HTR-8/SVneo (cell line): Measurements from ENCODE around the gene PDE4D.

Experiments used
- DNase-seq: peaks from one replicate; pipeline ENCODE4 v3.0.0; 2011; ENCODE audit warnings: low spot score, mixed read lengths; ENCODE audit not compliant: insufficient read length
- FAIRE-seq: peaks from 2 replicates; lab custom pipeline; 2011; peaks lifted over from hg19 to GRCh38; lab: Jason Lieb, UNC

The PDE4D gene

DNA sequence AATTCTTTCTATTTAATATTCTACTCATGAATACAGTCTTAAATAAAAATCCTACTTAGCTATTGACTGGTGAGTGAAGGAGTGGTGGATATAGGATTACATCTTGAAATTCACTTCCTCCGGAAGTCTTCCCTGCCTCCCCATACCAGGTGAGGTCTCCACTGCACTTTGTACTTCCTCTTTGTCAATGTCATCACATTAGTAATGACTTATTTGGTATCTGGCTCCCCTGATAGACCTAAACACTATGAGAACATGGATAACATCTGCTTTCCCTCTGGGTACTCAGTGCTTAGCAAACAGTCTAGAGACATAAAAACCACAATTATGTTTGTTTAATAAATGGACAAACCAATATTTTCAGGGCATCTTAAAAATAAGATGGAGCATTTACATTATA, 532.1 kb downstream of the PDE4D start:
- FAIRE-seq (no peak), DNase-seq (no peak)

- DNase-seq (no peak), FAIRE-seq (no peak)
These were observed 533.4 kb downstream of the PDE4D start for GRCh38 chr5:59360130-59360555.

DNA sequence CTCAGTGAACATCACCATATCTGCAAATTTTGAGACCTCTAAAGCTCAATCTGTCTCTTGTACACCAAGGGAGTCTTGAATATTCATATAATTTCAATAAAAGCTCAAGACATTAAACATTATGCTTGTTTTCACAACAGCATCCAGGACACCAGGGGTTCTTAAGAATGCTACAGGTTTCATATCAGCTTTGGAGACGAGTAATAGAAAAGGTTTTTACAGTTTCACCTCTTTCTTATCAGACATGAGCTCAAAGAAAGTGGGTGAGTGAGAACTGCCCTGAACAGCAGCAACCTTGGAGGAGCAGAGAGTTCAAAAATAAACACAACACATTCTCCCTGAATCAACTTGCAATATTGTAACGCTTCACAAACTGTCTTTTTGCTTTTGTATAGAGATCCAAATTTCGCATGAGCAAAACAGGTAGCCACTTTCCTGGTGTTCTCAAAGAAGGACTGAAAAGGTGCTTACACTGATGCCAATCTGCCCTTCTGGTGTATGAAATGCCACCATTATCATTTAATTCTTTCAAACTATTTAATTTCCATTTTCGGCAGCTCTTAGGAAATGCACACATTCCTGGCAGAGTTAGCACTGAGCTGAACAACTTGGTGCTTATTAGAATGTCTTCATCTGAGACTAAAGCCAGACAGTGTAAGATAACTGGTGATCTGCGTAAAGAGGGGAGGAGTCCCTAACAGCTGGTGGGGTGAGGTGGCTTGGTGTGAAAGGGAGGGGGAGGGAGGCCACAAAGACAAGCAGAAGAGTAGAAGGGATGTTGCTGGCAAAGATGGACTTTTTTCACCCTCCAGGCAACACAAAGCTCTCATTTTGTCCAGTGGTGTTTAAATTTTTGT, 535.3 kb downstream of the PDE4D start:
- DNase-seq: no peak
- no peak for FAIRE-seq

DNA sequence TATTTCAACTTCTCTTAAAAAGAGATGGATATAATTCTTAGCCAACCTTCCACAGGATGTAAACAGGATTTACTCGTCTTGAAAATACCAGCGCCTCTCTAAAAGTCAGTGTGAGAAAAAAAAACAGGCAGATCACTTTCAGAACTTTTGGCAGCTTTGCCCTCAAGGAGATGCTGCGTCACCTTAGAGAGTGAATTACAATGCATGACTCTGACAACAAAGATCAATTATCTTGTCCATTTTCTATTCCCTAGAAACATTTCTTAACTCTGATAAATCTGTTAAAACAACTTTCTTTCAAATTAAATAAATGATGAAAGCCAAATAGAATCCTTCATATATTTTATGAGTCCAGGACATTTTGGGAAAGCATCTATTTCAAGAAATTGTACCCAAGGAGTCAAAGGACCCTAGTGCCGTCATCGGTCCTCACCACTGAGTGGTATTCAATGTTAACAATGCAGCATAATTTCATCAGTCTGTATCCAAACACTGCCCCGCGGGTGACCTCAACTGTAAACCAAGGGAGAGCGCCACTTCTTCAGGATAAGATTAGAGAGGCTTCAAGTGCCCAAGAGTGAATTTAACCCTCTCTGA, 536.0 kb downstream of the PDE4D start:
- DNase-seq (no peak), FAIRE-seq (no peak)

DNA sequence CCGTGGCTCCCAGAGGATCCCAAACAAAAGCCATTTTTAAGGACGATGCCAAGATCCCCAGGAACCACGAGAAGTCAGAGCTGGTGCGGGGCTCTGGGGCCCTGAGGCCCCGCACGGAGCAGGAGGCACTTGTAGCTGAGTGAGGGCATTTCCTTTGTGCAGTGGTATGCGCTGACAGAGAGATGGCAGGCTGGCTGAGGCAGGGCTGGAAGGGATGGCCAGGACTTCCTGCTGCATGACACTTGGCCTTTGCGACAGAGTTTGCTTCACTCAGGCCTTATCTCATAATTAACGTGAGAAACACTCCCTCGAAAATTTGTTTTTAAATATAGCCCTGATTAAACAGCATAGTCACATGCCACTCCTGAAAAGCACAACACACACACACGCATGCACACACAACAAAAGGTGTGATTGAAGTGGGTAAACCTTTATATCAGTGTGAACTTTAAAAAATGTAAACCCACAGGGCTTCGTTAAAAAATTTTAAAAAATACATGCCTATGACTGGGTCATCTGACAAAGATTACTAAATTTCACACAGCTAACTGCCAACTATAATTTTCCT, 536.6 kb downstream of the PDE4D start:
- DNase-seq: no peak
- no peak for FAIRE-seq

DNA sequence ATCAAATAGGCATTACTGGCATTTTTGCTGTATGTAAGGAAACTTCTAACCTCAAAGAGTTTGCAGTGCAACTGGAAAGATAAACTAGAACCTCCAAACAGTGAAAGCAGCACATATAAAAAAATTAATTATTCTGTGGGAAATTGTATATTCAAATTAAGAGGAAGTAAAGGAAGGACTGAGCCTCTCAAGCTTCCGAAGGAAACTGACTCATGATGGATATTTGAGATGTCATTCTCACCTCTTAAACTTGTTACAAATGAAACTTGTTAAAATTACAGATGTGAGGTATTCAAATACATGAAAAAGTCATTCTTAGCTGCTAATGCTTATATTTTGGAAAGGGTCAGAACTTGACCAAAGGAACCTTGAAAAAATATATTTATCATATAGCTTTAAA, 538.7 kb downstream of the PDE4D start:
- FAIRE-seq (no peak), DNase-seq (no peak)

DNA sequence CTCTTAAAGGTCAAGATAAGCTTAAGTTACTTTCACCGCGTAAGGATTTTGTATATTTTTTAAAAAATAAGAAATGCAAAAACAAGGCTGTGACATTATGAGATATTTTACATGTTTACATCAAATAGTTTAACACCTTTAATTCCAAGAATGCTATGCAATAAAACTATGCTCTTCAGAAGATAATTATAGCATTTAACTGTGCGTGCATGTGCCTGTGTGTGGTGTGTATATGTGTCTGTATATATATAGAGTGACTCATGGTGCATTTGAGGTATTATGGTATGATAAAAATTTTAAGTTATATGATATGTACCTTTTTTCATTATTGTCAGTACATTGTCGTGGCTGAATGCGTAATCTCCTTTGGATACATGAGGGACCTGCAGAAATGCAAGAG, 539.3 kb downstream of the PDE4D start:
- DNase-seq: no peak
- no peak for FAIRE-seq

DNA sequence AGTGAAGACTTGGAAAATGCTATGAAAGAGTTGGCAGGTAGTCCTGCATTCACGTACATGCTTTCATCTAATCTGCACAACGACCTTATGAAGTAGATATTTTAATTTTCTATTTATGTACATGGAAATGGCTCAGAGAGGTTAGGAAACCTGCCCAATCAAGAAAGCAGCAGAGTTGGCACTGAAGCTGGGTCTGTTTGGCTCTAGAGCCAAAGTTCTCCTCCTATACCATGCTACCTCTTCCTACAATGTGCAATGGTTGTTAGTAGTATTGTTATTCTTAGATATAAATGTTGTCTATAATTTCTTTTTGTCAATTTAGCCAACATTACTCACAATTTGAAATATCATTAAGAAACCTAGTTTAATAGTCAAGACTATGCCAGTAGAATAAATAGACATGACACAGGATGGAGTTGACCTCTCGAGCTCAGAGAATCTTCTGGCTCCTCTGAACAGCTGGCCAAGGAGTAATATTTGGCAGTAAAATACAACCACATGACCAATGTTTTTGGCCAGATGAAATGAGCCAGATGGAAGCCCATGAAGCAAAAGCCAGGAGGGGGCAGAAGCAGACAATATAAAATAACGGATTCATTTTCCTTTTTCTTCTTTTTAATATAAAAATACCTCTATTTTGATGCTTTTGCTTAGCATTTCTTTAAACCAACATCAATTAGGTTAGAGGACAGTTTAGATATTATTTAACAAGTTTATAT, 542.3 kb downstream of the PDE4D start:
- FAIRE-seq (no peak), DNase-seq (no peak)

DNA sequence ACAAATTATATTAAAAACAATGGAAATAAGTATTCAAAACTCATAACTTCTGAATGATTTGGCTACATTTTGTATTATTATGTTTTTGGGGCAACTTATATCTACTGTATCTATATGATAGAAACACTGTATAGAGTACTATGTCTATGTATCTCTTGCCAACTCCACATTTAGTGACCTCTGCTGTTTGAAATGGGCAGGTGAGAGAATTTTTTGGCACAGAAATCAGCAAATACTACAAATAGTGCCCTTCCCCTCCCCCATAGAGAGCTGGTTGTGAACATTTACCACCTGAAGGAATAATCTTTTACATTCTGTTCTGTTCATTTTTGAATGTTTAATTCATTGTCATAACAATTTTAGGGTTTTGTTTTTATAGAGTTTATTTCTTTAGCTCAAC, 545.3 kb downstream of the PDE4D start:
- DNase-seq (no peak), FAIRE-seq (no peak)

- FAIRE-seq (no peak), DNase-seq (no peak)
These were observed 546.5 kb downstream of the PDE4D start for GRCh38 chr5:59346982-59347381.

GRCh38 chr5:59346514-59346913, 547.0 kb downstream of the PDE4D start:
- FAIRE-seq (no peak), DNase-seq (no peak)

DNA sequence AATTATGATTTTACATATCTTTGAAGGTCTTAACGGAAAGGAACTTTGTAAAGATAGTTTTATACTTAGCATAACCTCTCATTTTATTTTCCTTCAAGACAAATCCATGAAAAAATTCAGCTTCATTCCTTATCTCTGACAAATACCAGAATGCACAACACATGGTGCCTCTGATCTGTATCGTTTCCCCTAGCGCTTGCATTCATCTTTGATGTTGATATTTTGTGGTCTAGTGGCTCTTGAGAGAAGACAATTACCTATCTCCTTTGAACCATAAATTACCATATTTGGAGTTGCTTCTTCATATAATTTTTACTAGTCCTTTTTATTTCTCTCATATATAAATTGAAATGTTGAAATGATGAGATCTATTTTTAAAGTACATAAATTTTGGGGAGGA, 551.3 kb downstream of the PDE4D start:
- FAIRE-seq (no peak), DNase-seq (no peak)

DNA sequence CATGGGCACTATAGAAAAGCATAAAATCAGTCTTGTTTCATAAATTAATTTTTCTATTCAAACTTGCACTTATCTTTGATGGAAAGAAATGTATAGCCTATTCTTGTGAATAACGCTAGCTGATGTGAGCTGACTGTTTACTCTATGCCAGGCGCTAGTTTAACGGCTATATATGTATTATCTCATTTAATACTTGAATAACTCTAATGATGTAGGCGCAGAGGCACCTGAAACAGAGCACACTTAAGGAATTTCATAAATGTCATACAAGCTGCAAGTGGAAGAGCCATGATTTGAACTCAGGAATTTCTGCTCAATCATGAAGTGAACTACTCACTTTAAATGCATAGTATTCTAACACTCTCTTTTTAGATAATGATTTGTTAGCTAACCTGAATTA, 551.8 kb downstream of the PDE4D start:
- DNase-seq: no peak
- FAIRE-seq: no peak

DNA sequence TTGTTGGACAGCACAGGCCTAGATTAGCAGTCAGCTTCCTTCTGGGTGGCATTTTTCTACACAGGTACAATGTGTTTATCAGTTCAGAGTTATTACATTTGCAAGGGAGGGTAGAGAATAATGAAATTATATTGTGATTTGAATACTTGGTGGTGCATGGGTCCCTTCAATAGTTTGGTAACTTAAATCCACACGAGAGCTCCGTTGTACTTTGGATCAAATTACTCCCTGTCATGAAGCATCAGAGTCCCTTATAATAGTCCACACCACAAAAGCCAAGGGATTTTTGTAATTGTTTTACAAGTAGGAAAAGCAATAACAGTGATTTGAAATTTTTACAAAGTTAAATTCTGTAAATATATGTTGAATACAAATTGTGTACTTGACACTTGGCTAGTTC, 552.4 kb downstream of the PDE4D start:
- DNase-seq: no peak
- FAIRE-seq: no peak

GRCh38 chr5:59340637-59341036, 552.9 kb downstream of the PDE4D start:
- FAIRE-seq: no peak
- DNase-seq: no peak

DNA sequence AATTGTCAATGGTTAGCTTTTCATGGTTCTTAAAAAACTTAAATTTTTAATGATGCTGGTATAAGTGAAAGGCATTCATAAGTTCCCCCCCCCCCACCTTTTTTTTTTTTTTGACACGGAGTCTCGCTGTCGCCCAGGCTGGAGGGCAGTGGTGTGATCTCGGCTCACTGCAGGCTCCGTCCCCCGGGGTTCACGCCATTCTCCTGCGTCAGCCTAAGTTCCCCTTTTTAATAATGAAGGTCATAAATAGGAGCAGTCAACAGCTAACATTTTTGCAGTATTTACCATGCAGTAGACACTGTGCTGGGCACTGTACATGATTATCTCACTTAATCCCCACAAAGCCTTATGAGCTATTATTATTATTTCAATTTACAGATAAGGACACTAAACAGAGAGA, 556.3 kb downstream of the PDE4D start:
- no peak for FAIRE-seq
- DNase-seq: no peak

- DNase-seq: no peak
- FAIRE-seq: no peak
These were observed 558.0 kb downstream of the PDE4D start for GRCh38 chr5:59335544-59335943.

GRCh38 chr5:59333416-59333815, 560.1 kb downstream of the PDE4D start:
- FAIRE-seq: no peak
- DNase-seq: no peak

GRCh38 chr5:59332236-59332973, 561.1 kb downstream of the PDE4D start:
- no peak for FAIRE-seq
- DNase-seq: no peak

- FAIRE-seq (no peak), DNase-seq (no peak)
These were observed 562.8 kb downstream of the PDE4D start for GRCh38 chr5:59330680-59331079.
